ENCODE results near the gene SLIRP.
"Not testable (repeated sequence)": the region's sequence is repeated elsewhere in the genome, so short reads cannot be mapped to it uniquely, and the experiment has no call there.

The SLIRP gene

DNA sequence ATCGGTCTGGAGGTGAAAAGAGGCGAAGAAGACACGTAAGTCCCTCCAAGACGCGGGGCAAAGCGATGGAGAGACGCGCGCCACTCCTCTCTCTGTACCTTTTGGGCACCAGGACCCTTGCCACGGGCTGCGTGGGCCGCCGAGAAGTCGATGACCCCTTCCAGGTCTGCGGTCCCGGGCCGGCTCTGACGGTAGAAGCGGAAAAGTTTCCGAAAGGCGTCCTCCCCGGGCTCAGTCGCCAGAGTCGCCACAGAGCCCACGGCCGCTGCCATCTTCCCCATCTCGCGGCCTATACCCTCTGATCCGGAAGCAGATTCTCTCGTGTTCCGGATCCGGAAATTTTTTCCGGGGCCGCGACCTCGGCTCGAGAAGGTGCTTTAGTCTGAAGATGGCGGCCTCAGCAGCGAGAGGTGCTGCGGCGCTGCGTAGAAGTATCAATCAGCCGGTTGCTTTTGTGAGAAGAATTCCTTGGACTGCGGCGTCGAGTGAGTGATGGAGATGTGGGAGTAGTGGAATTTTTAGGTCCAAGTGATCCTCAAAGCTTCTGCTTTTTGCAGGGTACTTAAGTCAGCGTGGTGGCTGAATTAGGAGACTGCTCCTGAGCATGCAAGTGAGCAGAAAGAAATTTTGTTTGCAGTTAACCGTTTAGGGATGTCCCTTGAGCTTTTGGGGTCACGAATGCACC lies at the start of gene SLIRP, which contains the start of gene ALKBH1:
SLIRP (plus strand) TSS at position 380 of the 685 bp plus-strand sequence; CDS start at position 389, 9 bp downstream.
ALKBH1 (minus strand) TSS at position 300 of the 685 bp plus-strand sequence; CDS start at position 281, 19 bp downstream.
- peak within 1 kb of the TSS; percentile 80 for H3K9ac ChIP-seq (ENCODE audit: low read depth, low read length)
- H3K4me1 ChIP-seq (ENCODE audit: insufficient read depth, low read length) = peaks cover 8% of the 10 kb centered on the region
- H3K36me3 ChIP-seq (ENCODE audit: insufficient read depth, low read length) = peaks cover 25% of the 10 kb centered on the region
- no peaks in the 10 kb centered on the region for H3K9me3 ChIP-seq (ENCODE audit: control insufficient read depth, insufficient read depth, low read length)

DNA sequence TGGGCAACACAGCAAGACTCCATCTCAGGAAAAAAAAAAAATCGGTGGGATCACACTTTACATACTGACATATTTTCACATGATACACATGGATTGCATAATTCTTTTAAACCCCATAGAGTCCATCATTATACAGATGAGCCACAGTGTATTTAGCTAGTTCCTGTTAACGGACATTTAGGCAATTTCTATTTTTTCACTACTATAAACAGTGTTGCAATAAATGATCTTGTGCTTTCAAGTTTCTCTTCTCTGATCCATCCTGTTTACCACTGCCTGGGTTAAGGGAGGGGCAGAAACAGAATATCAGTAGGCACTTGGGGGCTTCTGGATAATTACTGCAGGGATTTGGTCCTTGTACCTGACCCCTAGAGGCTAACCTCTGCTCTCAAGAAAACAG lies 48.1 kb upstream of the SLIRP start:
- no peaks in the 10 kb centered on the region for H3K9me3 ChIP-seq (ENCODE audit: control insufficient read depth, insufficient read depth, low read length)
- H3K36me3 ChIP-seq (ENCODE audit: insufficient read depth, low read length) = no peaks in the 10 kb centered on the region
- H3K9ac ChIP-seq (ENCODE audit: low read depth, low read length) = no peak overlapping the region
- peaks cover 43% of the 10 kb centered on the region for H3K4me1 ChIP-seq (ENCODE audit: insufficient read depth, low read length)

DNA sequence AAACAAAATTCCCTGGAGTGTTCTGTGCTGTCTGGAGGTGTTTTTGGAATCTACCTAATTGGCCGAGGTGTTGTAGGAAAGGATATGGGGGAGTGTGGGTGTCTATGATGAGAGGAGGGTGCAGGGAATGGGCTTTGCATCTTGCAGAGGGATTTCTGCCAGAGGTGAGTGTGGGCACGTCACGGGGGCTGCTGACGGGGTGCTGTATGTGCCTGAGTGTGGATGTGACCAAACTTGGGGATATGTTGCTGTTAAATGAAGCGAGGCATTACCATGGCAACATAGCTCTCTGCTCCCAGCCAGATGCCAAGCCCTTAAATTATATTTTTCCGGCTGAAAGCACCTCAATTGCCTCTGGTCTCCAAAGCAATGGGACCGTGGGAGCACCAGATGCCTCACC lies 47.1 kb upstream of the SLIRP start:
- peaks cover 38% of the 10 kb centered on the region for H3K4me1 ChIP-seq (ENCODE audit: insufficient read depth, low read length)
- peak overlapping the region; percentile 25; the same call in 1 of the 2 replicates for H3K9ac ChIP-seq (ENCODE audit: low read depth, low read length)
- H3K36me3 ChIP-seq (ENCODE audit: insufficient read depth, low read length) = no peaks in the 10 kb centered on the region
- H3K9me3 ChIP-seq (ENCODE audit: control insufficient read depth, insufficient read depth, low read length) = no peaks in the 10 kb centered on the region

DNA sequence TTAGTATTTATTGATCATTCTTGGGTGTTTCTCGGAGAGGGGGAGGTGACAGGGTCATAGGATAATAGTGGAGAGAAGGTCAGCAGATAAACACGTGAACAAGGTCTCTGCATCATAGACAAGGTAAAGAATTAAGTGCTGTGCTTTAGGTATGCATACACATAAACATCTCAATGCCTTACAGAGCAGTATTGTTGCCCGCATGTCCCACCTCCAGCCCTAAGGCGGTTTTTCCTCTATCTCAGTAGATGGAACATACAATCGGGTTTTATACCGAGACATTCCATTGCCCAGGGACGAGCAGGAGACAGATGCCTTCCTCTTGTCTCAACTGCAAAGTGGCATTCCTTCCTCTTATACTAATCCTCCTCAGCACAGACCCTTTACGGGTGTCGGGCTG lies 46.3 kb upstream of the SLIRP start:
- H3K4me1 ChIP-seq (ENCODE audit: insufficient read depth, low read length) = peaks cover 38% of the 10 kb centered on the region
- H3K36me3 ChIP-seq (ENCODE audit: insufficient read depth, low read length); H3K9me3 ChIP-seq (ENCODE audit: control insufficient read depth, insufficient read depth, low read length); H3K9ac ChIP-seq (ENCODE audit: low read depth, low read length): not testable (repeated sequence)

DNA sequence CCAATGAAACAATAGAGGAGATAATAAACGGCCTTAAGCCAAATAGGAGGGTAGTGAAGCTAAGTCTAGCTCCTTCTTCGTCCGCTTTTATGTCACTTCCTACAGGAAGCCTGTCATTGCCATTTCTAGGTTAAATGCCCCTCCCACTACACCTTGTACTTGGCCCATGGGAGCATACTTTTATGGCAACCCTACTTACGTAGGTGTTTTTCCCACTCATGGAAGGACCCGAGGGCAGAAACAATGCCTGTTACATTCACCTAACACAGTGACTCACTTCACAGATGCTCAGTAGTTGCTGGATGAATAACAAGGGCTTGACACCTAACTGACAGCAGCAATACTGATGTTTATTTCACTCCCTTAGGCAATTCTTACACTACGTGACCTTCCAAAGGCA lies 44.6 kb upstream of the SLIRP start:
- Histone ChIP-seq H3K9ac (ENCODE audit: low read depth, low read length) (no peak overlapping the region), H3K4me1 (ENCODE audit: insufficient read depth, low read length) (peaks cover 35% of the 10 kb centered on the region), H3K36me3 (ENCODE audit: insufficient read depth, low read length) (no peaks in the 10 kb centered on the region), H3K9me3 (ENCODE audit: control insufficient read depth, insufficient read depth, low read length) (no peaks in the 10 kb centered on the region)

DNA sequence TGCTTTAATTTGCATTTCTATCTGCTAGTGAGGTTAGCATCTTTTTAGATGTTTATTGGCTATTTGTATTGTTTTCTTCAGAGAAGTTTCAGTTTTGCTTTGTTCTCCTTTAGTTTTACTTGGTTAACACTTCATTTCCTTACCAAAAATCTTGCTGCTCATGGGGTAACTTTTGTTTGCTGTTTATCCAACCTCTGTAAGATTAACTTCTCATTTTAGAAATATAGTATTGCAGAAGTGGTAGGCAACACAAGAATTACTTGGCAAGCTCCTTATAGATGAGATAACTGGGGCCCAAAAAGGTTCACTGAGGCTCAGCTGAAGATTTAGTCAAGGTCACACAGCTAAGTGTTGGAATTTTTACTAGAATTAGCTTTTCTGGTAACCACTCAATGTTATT lies 40.6 kb upstream of the SLIRP start:
- H3K9me3 ChIP-seq (ENCODE audit: control insufficient read depth, insufficient read depth, low read length) = no peaks in the 10 kb centered on the region
- H3K9ac ChIP-seq (ENCODE audit: low read depth, low read length) = no peak overlapping the region
- no peaks in the 10 kb centered on the region for H3K36me3 ChIP-seq (ENCODE audit: insufficient read depth, low read length)
- H3K4me1 ChIP-seq (ENCODE audit: insufficient read depth, low read length) = peaks cover 19% of the 10 kb centered on the region

DNA sequence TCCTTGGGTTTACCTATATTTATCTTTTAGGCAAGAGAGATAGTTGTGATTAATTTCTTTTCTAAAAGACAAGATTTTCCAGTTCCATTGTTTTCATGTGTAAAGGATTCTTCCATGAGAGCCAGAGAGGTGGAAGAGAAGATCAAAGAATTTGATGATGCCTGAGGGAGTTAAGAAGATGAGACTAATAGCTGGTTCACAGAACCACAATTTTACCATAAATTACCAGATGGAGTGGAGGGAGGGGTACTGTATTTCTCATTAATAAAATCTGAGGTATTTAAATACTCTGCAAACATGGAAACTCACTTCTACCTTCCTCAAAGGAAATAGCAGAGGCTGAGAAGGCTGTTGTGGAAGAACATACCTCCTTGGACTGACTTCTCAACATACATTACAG lies 34.7 kb upstream of the SLIRP start:
- Histone ChIP-seq H3K4me1 (ENCODE audit: insufficient read depth, low read length) (no peaks in the 10 kb centered on the region), H3K36me3 (ENCODE audit: insufficient read depth, low read length) (peaks cover 21% of the 10 kb centered on the region; the same call in 1 of the 2 replicates)

DNA sequence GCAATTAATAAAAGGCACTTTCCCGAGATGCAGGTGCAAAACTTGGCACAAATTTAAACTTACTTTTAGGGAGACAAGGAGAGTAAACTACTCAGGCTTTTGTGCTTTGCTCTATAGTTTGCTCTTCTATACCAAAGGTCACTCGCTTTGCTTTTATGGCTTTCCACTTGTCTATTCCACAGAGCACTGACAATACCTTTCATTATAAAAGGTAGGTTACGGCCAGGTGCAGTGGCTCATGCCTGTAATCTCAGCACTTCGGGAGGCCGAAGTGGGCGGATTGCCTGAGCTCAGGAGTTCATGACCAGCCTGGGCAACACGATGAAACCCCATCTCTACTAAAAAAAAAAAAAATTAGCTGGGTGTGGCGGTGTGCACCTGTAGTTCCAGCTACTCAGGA lies 33.0 kb upstream of the SLIRP start:
- H3K36me3 ChIP-seq (ENCODE audit: insufficient read depth, low read length) = peaks cover 21% of the 10 kb centered on the region; the same call in 1 of the 2 replicates
- no peaks in the 10 kb centered on the region for H3K4me1 ChIP-seq (ENCODE audit: insufficient read depth, low read length)

More for the DNA sequence above, 34.7 kb upstream of the SLIRP start:
- H3K9ac ChIP-seq (ENCODE audit: low read depth, low read length) = no peak overlapping the region
- H3K9me3 ChIP-seq (ENCODE audit: control insufficient read depth, insufficient read depth, low read length) = no peaks in the 10 kb centered on the region

DNA sequence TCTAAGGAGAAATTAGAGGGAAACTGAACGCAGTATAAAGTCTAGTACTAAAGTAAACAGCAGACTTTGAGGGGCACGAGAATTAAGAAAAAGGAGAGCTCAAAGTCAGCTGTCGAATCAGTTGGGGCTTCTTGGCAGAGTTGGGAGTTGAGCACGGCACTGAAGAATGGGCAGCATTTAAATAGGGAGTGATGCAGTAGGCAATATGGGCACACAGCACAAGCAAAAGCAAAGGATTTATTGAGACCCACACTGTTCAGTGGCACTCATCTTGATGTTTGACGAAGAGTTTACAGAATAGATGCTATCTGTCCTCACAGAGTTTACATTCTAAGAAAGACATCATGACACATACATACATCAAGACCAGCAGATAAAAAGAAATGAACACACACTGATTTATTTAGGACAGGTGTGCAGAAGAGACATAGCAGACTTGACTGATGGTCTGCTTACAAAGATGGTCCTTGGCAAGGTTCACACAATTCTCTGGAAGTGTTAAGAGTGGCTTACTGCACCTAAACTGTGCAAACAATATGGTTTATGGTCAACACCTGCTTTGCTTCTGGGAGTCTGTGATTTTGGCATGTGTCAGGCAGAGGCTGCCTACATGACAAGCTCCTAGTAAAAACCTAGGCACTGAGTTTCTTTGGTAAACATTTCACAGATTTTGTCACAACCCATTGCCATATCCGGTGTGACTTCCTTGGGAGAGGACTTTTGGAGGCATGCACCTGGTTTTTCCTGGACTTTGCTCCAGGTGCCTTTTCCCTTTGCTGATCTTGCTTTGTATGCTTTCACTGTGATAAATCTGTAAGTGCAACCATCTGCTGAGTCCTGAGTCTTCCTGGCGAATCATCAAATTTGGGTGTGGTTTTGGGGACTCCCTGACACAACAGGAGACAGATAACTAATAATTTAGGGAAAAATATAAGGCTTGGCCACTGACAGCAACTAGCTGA lies 26.4 kb upstream of the SLIRP start:
- Histone ChIP-seq H3K9me3 (ENCODE audit: control insufficient read depth, insufficient read depth, low read length) (no peaks in the 10 kb centered on the region), H3K9ac (ENCODE audit: low read depth, low read length) (no peak overlapping the region), H3K36me3 (ENCODE audit: insufficient read depth, low read length) (peaks cover 5% of the 10 kb centered on the region; the same call in 1 of the 2 replicates), H3K4me1 (ENCODE audit: insufficient read depth, low read length) (no peaks in the 10 kb centered on the region)

More for the DNA sequence above, 33.0 kb upstream of the SLIRP start:
- Histone ChIP-seq H3K9me3 (ENCODE audit: control insufficient read depth, insufficient read depth, low read length) (no peaks in the 10 kb centered on the region), H3K9ac (ENCODE audit: low read depth, low read length) (no peak overlapping the region)

DNA sequence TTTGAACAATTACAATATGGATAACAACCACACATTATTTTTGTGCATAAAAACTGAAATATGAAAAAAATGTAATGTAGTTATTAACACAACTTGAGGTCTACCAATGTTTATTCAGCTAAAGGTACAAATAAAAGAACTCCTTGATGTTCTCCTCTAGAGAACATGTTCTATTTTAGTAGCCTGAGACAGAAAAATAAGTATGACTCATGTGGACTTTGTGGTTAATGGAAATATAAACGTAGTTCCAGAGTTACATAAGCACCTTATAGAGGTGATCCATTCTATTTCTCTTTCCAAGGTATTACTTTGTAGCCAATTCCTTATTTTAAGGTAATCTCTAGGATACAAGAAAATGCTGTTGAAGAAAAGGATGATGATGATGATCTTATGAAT lies 25.7 kb upstream of the SLIRP start:
- Histone ChIP-seq H3K4me1 (ENCODE audit: insufficient read depth, low read length) (no peaks in the 10 kb centered on the region), H3K36me3 (ENCODE audit: insufficient read depth, low read length) (peaks cover 5% of the 10 kb centered on the region; the same call in 1 of the 2 replicates), H3K9ac (ENCODE audit: low read depth, low read length) (no peak overlapping the region), H3K9me3 (ENCODE audit: control insufficient read depth, insufficient read depth, low read length) (no peaks in the 10 kb centered on the region)

DNA sequence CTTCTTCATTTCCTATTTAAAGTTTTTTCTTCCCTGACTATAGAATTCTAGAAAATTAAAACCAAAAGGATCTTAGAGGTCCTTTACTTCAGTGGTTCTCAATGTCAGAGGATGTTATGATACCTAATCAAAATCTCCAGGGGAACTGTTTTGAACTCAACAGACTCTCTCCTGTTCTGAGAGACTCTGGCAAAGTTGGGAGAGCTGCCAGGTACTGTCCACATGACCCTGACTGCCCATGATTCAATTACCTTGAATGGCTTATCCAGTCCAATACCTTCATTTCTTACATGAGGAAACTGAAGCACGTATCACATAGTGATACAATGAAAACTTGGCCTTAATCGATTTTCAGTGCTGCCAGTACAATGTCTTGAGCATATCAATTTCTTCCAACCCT lies 16.6 kb upstream of the SLIRP start:
- no peaks in the 10 kb centered on the region for H3K9me3 ChIP-seq (ENCODE audit: control insufficient read depth, insufficient read depth, low read length)
- no peaks in the 10 kb centered on the region for H3K36me3 ChIP-seq (ENCODE audit: insufficient read depth, low read length)
- H3K4me1 ChIP-seq (ENCODE audit: insufficient read depth, low read length) = peaks cover 3% of the 10 kb centered on the region; the same call in 1 of the 2 replicates
- H3K9ac ChIP-seq (ENCODE audit: low read depth, low read length) = no peak overlapping the region

DNA sequence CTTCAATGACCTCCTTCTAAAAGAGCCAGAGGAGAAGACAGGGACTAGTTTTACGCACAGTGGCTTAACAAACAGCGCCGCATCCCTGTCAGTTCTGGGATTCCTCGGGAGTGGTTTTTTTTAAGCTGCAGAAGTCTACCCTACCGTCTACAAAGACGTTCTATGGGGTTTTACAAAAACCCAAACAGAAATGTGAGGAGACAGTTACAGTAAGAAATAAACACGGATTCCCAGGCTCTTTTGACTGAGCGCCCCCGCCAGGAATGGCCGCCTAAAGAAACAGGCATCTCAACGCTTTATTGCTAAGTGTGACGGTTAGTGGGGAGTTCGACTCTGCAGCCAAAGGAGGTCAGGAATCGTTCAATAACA lies 564 bp upstream of the SLIRP start:
- Histone ChIP-seq H3K4me1 (ENCODE audit: insufficient read depth, low read length) (peaks cover 8% of the 10 kb centered on the region), H3K9ac (ENCODE audit: low read depth, low read length) (peak overlapping the region; percentile 80), H3K9me3 (ENCODE audit: control insufficient read depth, insufficient read depth, low read length) (no peaks in the 10 kb centered on the region), H3K36me3 (ENCODE audit: insufficient read depth, low read length) (peaks cover 22% of the 10 kb centered on the region)

DNA sequence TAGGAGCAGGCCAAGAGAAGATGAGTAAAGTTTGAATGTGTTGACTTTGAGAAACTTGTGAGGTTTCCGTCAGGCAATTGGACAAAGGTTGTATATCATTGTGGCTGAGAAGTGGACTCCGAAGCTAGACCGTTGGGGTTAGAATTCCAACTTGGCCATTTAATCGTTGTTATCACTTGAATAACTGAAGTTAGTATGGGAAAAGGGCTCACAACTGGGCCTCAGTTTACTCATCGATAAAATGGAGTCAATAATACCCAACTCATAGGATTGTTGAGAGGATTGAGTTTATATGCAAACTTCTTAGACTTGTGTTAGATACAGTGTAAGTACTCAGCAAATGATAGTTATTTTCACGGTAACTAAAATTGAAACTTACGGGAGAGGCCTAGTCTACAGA lies 846 bp downstream of the SLIRP start:
- Histone ChIP-seq H3K36me3 (ENCODE audit: insufficient read depth, low read length) (peaks cover 23% of the 10 kb centered on the region), H3K9me3 (ENCODE audit: control insufficient read depth, insufficient read depth, low read length) (no peaks in the 10 kb centered on the region), H3K9ac (ENCODE audit: low read depth, low read length) (peak overlapping the region; percentile 80), H3K4me1 (ENCODE audit: insufficient read depth, low read length) (peaks cover 8% of the 10 kb centered on the region)

DNA sequence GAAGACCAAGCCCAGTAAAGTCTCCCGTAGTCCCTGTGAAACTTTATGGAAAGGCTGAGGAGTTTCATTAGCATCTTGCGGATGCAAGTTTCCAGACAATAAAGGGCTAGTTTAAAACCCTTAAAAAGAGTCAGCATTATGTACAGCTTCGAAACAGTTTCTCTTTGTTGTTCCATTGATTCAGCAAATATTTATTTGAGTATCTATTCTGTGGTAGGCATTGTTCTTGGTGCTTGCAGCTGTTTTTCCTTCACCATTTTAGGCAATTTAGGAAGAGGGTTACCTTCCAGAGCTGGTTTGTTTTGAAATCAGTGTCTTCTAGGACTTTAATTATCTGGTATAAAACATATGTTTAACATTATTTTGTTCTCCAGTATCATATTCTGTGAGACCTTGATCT lies 1.5 kb downstream of the SLIRP start:
- Histone ChIP-seq H3K4me1 (ENCODE audit: insufficient read depth, low read length) (peaks cover 8% of the 10 kb centered on the region), H3K9me3 (ENCODE audit: control insufficient read depth, insufficient read depth, low read length) (no peaks in the 10 kb centered on the region), H3K9ac (ENCODE audit: low read depth, low read length) (peak overlapping the region; percentile 80; the same call in 1 of the 2 replicates), H3K36me3 (ENCODE audit: insufficient read depth, low read length) (peaks cover 18% of the 10 kb centered on the region)

Data from ES-I3 (cell line).